SK-N-SH (cell line): ENCODE measurements around the gene PI4K2A. TPM values are rescaled to one million over a fixed set of nuclear protein-coding genes. Genes with fewer than 3 reads are reported as not detected.

Source experiments
- CTCF ChIA-PET: fragments of 300-600, 350-600 bp; formaldehyde crosslinking; extraction: SDS; loops from one replicate; lab custom pipeline; 2021; lab: Yijun Ruan, JAX
- POLR2A ChIA-PET: fragments of 350-600 bp; sonication (Branson Sonifier 250); formaldehyde crosslinking; extraction: SDS; loops from one replicate; lab custom pipeline; 2020; ENCODE audit warnings: antibody characterized with exemption, inconsistent platforms; lab: Yijun Ruan, JAX
- DNase-seq: peaks from one replicate; pipeline ENCODE4 v3.0.0; 2012
- H2AFZ ChIP-seq: fragments of 200-600 bp; sonication (generic); 2 replicates; pipeline ENCODE4 v1.8.1; 2016; ENCODE audit warnings: antibody characterized with exemption, mild to moderate bottlenecking, low read depth
- H3F3A ChIP-seq: fragments of 200-600 bp; sonication (generic); replicated peaks from 2 replicates; pipeline ENCODE3; 2016; ENCODE audit warnings: antibody characterized with exemption, mild to moderate bottlenecking; ENCODE audit not compliant: insufficient read depth
- H3K27ac ChIP-seq, 2 experiments: fragments of 200-500 bp in 1 of 2; fragments of 200-600 bp in 1 of 2; sonication (Bioruptor generic) in 1 of 2; sonication (generic), shearing (Covaris generic) in 1 of 2; 2 replicates each; pipeline versions ENCODE4 v1.5.1 to v1.6.1; 2014 to 2016; ENCODE audit warnings: low read depth in 2 of 2, inconsistent platforms in 1 of 2, low read length in 1 of 2, mild to moderate bottlenecking in 1 of 2, mixed read lengths in 1 of 2
- H3K27me3 ChIP-seq: fragments of 200-600 bp; sonication (generic), shearing (Covaris generic); 2 replicates; pipeline ENCODE4 v1.6.1; 2016; ENCODE audit warnings: mixed run types; ENCODE audit not compliant: insufficient read depth
- H3K36me3 ChIP-seq, 2 experiments: fragments of 200-500 bp in 1 of 2; fragments of 200-600 bp in 1 of 2; sonication (Bioruptor generic) in 1 of 2; sonication (generic) in 1 of 2; replicated peaks in 1 of 2; 2 replicates each; pipeline versions ENCODE3 to v1.5.1; 2014 to 2016; ENCODE audit warnings: low read length in 1 of 2, mild to moderate bottlenecking in 1 of 2; ENCODE audit not compliant: insufficient read depth in 2 of 2, control insufficient read depth in 1 of 2
- H3K4me1 ChIP-seq, 2 experiments: fragments of 200-500 bp in 1 of 2; fragments of 200-600 bp in 1 of 2; sonication (Bioruptor generic) in 1 of 2; sonication (generic), shearing (Covaris generic) in 1 of 2; 2 replicates each; pipeline versions ENCODE4 v1.5.1 to v1.6.1; 2014 to 2016; ENCODE audit warnings: low read depth in 1 of 2, low read length in 1 of 2, mixed run types in 1 of 2; ENCODE audit not compliant: insufficient read depth in 2 of 2, control insufficient read depth in 1 of 2
- H3K4me2 ChIP-seq: fragments of 200-600 bp; sonication (generic), shearing (Covaris generic); 2 replicates; pipeline ENCODE4 v1.6.1; 2017; ENCODE audit warnings: mixed run types
- H3K4me3 ChIP-seq, 2 experiments: fragments of 200-500 bp in 1 of 2; fragments of 200-600 bp in 1 of 2; sonication (Bioruptor generic) in 1 of 2; sonication (generic), shearing (Covaris generic) in 1 of 2; 2 replicates each; pipeline versions ENCODE4 v1.5.1 to v1.8.1; 2014 to 2016; ENCODE audit warnings: low read depth in 2 of 2, inconsistent platforms in 1 of 2, low read length in 1 of 2, mild to moderate bottlenecking in 1 of 2, mixed read lengths in 1 of 2, moderate library complexity in 1 of 2
- H3K79me2 ChIP-seq: fragments of 200-600 bp; sonication (generic); 2 replicates; pipeline ENCODE4 v1.8.1; 2017; ENCODE audit warnings: mild to moderate bottlenecking; ENCODE audit not compliant: insufficient read depth
- H3K9ac ChIP-seq: fragments of 200-600 bp; sonication (generic); 2 replicates; pipeline ENCODE4 v1.6.1; 2017; ENCODE audit warnings: mixed run types
- H3K9me2 ChIP-seq: fragments of 200-600 bp; sonication (generic); 2 replicates; pipeline ENCODE4 v1.6.1; 2017; ENCODE audit warnings: mixed run types
- H3K9me3 ChIP-seq: fragments of 200-600 bp; sonication (generic); 2 replicates; pipeline ENCODE4 v1.6.1; 2017; ENCODE audit warnings: mixed run types, mild to moderate bottlenecking, moderate library complexity
- H4K20me1 ChIP-seq: fragments of 200-600 bp; sonication (generic); 2 replicates; pipeline ENCODE4 v1.6.1; 2017; ENCODE audit warnings: mild to moderate bottlenecking, mixed run types; ENCODE audit not compliant: insufficient read depth
- ELF1 ChIP-seq: IDR thresholded peaks from 2 replicates; pipeline ENCODE4 v1.4.0; 2012
- EZH2phosphoT487 ChIP-seq: fragments of 200-600 bp; sonication (generic); IDR thresholded peaks from 2 replicates; pipeline ENCODE4 v1.6.1; 2017; ENCODE audit warnings: low read depth, mixed run types, mild to moderate bottlenecking, antibody characterized with exemption, moderate library complexity, borderline replicate concordance
- FOXM1 ChIP-seq: IDR thresholded peaks from 2 replicates; pipeline ENCODE4 v1.4.0; 2012; ENCODE audit warnings: low read depth, mild to moderate bottlenecking
- GATA2 ChIP-seq: sonication (generic); formaldehyde crosslinking; IDR thresholded peaks from 2 replicates; pipeline ENCODE4 v1.5.0; 2020; ENCODE audit warnings: mild to moderate bottlenecking, missing genetic modification reagents
- JUND ChIP-seq: IDR thresholded peaks from 2 replicates; pipeline ENCODE4 v1.4.0; 2012
- NRF1 ChIP-seq: IDR thresholded peaks from 2 replicates; pipeline ENCODE4 v1.6.1; 2012; ENCODE audit warnings: low read depth, mild to moderate bottlenecking, low read length
- RFX5 ChIP-seq: IDR thresholded peaks from 2 replicates; pipeline ENCODE4 v1.6.1; 2012; ENCODE audit warnings: mild to moderate bottlenecking, improper control_type of control experiment, low read length
- SIN3A ChIP-seq: IDR thresholded peaks from 2 replicates; pipeline ENCODE4 v1.6.1; 2012; ENCODE audit warnings: low read depth, mild to moderate bottlenecking, low read length, moderate library complexity, borderline replicate concordance
- TCF12 ChIP-seq: IDR thresholded peaks from 2 replicates; pipeline ENCODE4 v1.4.0; 2012
- WGBS: methylation state at CpG from one replicate; pipeline ENCODE4 v1.1.6; 2017; ENCODE audit warnings: low lambda C conversion rate; 5-methylcytosine and 5-hydroxymethylcytosine counted together
- polyA plus RNA-seq, 3 experiments: library from polyadenylated mRNA; depleted of rRNA; stranded (reverse); fragments of >200 nt; gene quantifications; 2 replicates each; pipeline ENCODE4 v1.2.3, GENCODE V29; 2012
- TF ChIP-seq, protein P1 (sequence below): fragments of 200-600 bp; sonication (generic); IDR thresholded peaks from 2 replicates; pipeline ENCODE4 v1.6.1; 2017; ENCODE audit warnings: antibody characterized with exemption, mild to moderate bottlenecking, moderate library complexity
- TF ChIP-seq, protein P2 (sequence below): IDR thresholded peaks from 2 replicates; pipeline ENCODE4 v1.4.0; 2012; ENCODE audit warnings: low read depth, borderline replicate concordance
- TF ChIP-seq, protein P3 (sequence below): fragments of 150-350 bp; IDR thresholded peaks from 2 replicates; pipeline ENCODE4 v1.6.1; 2017; ENCODE audit warnings: antibody characterized with exemption, low read length, low read depth, borderline replicate concordance

PI4K2A gene
- polyA plus RNA-seq, 1 of the 3 experiments (the other 2 are of a cell fraction) = 23.8 TPM

DNA sequence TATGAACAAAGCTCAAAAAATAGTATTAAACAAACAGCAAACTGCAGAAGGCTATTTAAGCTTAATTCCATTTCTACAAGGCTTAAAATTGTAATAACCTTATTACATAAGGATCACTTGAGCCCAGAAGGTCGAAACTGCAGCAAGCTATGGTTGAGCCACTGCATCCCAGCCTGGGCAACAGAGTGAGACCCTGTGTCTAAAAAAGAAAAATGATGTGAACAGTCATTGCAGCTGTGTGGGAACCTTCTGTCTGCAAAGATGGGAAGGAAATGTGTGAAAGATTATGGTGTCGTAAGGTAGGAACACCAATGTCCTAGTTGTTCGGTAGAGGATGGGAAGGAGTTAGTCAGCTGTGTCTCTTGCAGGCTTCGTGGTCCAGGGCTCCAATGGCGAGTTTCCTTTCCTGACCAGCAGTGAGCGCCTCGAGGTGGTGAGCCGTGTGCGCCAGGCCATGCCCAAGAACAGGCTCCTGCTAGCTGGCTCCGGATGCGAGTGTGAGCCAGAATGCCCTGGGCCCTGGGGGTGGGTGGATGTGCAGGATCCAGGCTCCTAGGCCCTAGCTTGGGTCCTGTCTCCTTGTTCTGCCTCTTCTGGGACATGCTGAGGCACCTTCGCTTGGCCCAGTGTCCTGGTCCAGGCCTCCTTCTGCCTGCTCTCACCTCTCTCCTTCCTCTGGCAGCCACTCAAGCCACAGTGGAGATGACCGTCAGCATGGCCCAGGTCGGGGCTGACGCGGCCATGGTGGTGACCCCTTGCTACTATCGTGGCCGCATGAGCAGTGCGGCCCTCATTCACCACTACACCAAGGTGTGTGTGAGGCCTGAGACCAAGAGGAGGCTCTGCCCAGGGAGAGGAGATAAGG is 41.8 kb upstream of the PI4K2A start (continued):
- TF ChIP-seq, protein P1, sequence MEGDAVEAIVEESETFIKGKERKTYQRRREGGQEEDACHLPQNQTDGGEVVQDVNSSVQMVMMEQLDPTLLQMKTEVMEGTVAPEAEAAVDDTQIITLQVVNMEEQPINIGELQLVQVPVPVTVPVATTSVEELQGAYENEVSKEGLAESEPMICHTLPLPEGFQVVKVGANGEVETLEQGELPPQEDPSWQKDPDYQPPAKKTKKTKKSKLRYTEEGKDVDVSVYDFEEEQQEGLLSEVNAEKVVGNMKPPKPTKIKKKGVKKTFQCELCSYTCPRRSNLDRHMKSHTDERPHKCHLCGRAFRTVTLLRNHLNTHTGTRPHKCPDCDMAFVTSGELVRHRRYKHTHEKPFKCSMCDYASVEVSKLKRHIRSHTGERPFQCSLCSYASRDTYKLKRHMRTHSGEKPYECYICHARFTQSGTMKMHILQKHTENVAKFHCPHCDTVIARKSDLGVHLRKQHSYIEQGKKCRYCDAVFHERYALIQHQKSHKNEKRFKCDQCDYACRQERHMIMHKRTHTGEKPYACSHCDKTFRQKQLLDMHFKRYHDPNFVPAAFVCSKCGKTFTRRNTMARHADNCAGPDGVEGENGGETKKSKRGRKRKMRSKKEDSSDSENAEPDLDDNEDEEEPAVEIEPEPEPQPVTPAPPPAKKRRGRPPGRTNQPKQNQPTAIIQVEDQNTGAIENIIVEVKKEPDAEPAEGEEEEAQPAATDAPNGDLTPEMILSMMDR = no peak
- no peak for TF ChIP-seq FOXM1
- TF ChIP-seq TCF12 = no peak
- no peak for TF ChIP-seq GATA2 (CRISPR knock-in tag)
- no peak for TF ChIP-seq EZH2phosphoT487
- no peak for TF ChIP-seq JUND
- no peak for TF ChIP-seq NRF1
- no peak for TF ChIP-seq SIN3A
- TF ChIP-seq ELF1 = no peak
- TF ChIP-seq, protein P2, sequence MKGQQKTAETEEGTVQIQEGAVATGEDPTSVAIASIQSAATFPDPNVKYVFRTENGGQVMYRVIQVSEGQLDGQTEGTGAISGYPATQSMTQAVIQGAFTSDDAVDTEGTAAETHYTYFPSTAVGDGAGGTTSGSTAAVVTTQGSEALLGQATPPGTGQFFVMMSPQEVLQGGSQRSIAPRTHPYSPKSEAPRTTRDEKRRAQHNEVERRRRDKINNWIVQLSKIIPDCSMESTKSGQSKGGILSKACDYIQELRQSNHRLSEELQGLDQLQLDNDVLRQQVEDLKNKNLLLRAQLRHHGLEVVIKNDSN = no peak

DNA sequence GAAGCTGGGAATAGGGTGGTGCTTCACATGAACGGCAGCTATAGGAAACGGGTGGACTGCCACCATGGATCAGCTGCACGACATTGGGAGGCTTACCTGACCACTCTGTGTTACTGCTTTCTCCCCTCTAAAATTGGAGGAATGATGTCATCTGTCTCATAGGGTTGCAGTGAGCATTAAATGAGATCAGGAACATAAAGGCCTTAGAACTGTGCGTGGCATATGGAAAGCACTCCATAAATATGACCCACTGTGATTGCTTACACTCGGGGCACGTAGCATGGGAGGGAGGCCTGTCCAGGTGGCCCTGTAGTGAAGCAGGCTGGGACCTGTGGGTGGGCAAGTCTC is 41.2 kb upstream of the PI4K2A start:
- peaks cover 31% of the 10 kb centered on the region for H3F3A ChIP-seq
- DNase-seq = no peak
- H3K9ac ChIP-seq = no peak overlapping the region
- ChIA-PET POLR2A (no interaction called here), CTCF (interaction anchor here (1.8 to 4.1 kb wide), 2 partner anchors 10 to 13 kb away, joined by 4 to 16 read pairs; no protein-coding TSS in a partner anchor)
- no peak overlapping the region for H3K4me2 ChIP-seq
- H3K4me3 ChIP-seq = no peak overlapping the region
- H3K79me2 ChIP-seq = no peaks in the 10 kb centered on the region
- no peaks in the 10 kb centered on the region for H3K9me2 ChIP-seq
- WGBS = 96% methylated on average over 6 of the region's 6 CpGs
- no peaks in the 10 kb centered on the region for H3K36me3 ChIP-seq
- peaks cover 9 to 18% of the 10 kb centered on the region in 2 experiments; a peak in 3 of 4 replicates for H3K4me1 ChIP-seq
- H3K27me3 ChIP-seq = no peaks in the 10 kb centered on the region
- H3K27ac ChIP-seq = no peak overlapping the region
- no peak overlapping the region for H2AFZ ChIP-seq
- no peaks in the 10 kb centered on the region for H4K20me1 ChIP-seq
- H3K9me3 ChIP-seq = no peaks in the 10 kb centered on the region
- no peak for TF ChIP-seq GATA2 (CRISPR knock-in tag)
- TF ChIP-seq, protein P3, sequence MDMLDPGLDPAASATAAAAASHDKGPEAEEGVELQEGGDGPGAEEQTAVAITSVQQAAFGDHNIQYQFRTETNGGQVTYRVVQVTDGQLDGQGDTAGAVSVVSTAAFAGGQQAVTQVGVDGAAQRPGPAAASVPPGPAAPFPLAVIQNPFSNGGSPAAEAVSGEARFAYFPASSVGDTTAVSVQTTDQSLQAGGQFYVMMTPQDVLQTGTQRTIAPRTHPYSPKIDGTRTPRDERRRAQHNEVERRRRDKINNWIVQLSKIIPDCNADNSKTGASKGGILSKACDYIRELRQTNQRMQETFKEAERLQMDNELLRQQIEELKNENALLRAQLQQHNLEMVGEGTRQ = no peak
- TF ChIP-seq RFX5 = no peak
